A549 treated with RU486 at 1 μM for 4 hours (cell line): ENCODE measurements around the gene PNLDC1. TPM values are rescaled to one million over a fixed set of nuclear protein-coding genes. Genes with fewer than 3 reads are reported as not detected.

Experiments
- total RNA-seq: library from RNA; stranded (reverse); fragments of 200-300 nt; extraction: Qiagen RNA extraction; gene quantifications from 5 replicates; pipeline ENCODE4 v1.2.3, GENCODE V29; 2022; ENCODE audit warnings: low read depth

PNLDC1 gene
- 0.11 TPM in 1 of 5 replicates, not detected in the others for total RNA-seq

GRCh38 chr6:159800141-159800865, at the start of gene PNLDC1:
Gene PNLDC1, plus strand, starts transcription at chr6:159800276. Its CDS starts 32 bp downstream, at chr6:159800308.

DNA sequence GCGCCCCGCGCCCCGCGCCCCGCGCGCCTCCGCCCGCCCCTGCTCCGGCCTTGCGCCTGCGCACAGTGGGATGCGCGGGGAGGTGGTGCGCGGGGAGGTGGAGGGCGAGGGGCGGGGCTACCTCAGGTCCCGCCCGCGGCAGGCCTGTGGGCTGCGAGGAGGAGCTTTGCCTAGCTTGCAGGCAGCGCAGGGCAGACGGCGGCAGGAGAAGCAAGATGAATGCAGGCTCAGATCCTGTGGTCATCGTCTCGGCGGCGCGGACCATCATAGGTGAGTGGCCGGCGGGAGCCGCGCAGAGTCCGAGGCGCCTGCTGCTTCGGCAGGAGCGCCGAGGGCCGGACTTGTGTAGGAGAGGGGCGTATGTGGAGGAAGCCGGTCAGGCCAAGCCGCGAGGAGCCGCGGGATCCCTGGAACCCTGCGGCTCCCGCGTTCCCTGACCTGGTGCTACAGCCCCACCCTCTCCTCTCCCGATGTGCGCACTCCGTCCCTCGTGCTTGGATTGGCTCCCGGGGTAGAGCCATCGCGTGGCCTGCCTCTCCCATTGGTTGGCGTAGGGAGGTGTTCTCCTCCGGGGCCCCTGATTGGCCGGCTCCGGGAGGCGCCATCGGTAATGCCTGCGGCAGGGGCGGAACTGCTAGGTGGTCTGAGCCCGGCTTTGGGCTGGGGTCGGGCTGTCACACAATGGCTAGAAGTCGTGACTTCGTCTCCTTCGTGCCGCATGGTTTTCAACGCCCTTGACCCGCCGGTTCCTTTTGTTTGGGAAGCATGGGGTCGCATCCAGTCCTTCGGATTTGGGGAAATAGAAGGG, 38.0 kb upstream of the PNLDC1 start, which contains the start of gene ACAT2:
ACAT2 (plus strand) TSS at position 173 of the 808 bp plus-strand sequence; CDS start at position 216, 43 bp downstream.

GRCh38 chr6:159789377-159790148, 10.5 kb upstream of the PNLDC1 start, which contains the start of gene TCP1:
Gene TCP1, minus strand, starts transcription at chr6:159789602. Its CDS starts 134 bp downstream, at chr6:159789468.

DNA sequence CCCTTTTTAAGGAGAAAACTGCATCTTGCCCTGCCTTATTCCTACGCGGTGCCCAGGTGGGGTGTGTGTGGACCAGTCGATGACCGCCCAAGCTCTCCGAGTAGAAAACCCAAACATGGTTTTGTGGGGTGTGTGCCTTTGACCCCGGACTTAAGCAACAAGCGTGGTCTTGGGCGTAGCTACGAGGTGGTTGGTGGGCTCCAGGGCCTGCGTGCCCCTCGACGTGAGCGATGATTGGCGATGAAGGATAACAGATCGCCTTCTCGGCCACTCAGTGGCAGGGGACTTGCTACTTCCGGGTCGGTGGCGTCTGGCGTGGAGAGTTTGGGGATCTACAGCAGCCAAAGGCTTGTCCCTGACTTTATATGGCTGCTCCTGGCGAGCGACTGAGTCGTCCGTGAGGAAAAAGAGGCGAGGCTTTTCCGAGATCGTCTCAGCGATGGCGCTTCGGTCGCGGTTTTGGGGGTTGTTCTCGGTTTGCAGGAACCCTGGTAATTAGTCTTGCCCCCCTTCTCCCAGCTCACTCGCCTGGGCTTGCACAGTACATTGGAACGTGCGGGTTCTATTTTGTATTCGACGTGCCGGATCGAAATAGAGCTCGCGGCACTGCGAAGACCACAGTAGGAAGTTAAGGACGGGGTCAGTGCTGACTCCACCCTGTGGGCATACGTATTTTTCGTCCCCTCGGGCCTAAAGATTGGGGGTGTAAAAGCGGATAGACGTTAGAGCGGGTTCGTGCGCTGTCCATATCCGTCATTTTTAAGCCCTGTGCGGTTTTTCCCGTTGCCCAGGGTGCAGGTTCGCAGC, 9.7 kb upstream of the PNLDC1 start, which contains the start of gene MRPL18:
MRPL18 (plus strand) TSS at position 319 of the 807 bp plus-strand sequence; CDS start at position 440, 121 bp downstream.

Other genes with a start within 250 kb of the PNLDC1 start
- 167 to 210 TPM (median 182 TPM) in 5 replicates for gene SOD2, start 107.0 kb upstream of the PNLDC1 start, total RNA-seq
- gene WTAP, start 72.8 kb upstream of the PNLDC1 start, total RNA-seq, result 53.1 to 76.1 TPM (median 71.2 TPM) in 5 replicates
- gene ACAT2, start 38.2 kb upstream of the PNLDC1 start, total RNA-seq, result 27.0 to 30.8 TPM (median 27.7 TPM) in 5 replicates
- 221 to 254 TPM (median 244 TPM) in 5 replicates for gene TCP1, start 10.7 kb upstream of the PNLDC1 start, total RNA-seq
- 82.2 to 94.5 TPM (median 91.5 TPM) in 5 replicates for gene MRPL18, start 9.8 kb upstream of the PNLDC1 start, total RNA-seq
- not detected in 5 replicates for gene MAS1, start 90.7 kb downstream of the PNLDC1 start, total RNA-seq
- 27.1 to 36.3 TPM (median 30.9 TPM) in 5 replicates for gene IGF2R, start 168.8 kb downstream of the PNLDC1 start, total RNA-seq